ENCODE measurements around the gene LARGE2.

Gene LARGE2

GRCh38 chr11:45960387-45961095, 38.1 kb downstream of the LARGE2 start:
- no peak for DNase-seq (ENCODE audit: low read depth in 2 of 2)

- no peak for DNase-seq (ENCODE audit: low read depth in 2 of 2)
Measured at GRCh38 chr11:45961751-45962240, 39.3 kb downstream of the LARGE2 start.

- peak in 1 of 2 donors; percentile 13 for DNase-seq (ENCODE audit: low read depth in 2 of 2)
Measured at GRCh38 chr11:45964911-45965389, 42.5 kb downstream of the LARGE2 start.

GRCh38 chr11:45967506-45967905, 45.0 kb downstream of the LARGE2 start:
- DNase-seq (ENCODE audit: low read depth in 2 of 2), result no peak

GRCh38 chr11:45968901-45969300, 46.4 kb downstream of the LARGE2 start:
- DNase-seq (ENCODE audit: low read depth in 2 of 2), result no peak

- no peak for DNase-seq (ENCODE audit: low read depth in 2 of 2)
Measured at GRCh38 chr11:45973601-45974000, 51.1 kb downstream of the LARGE2 start.

GRCh38 chr11:45974806-45975205, 52.4 kb downstream of the LARGE2 start:
- DNase-seq (ENCODE audit: low read depth in 2 of 2), result no peak

All from stimulated activated CD8-positive, alpha-beta memory T cell treated with anti-CD3 and anti-CD28 coated beads, Interleukin-2, amount 100 ng/mL, for 48 hours (primary cell).